Measurements from ENCODE around the gene ABCC5.

The ABCC5 gene

DNA sequence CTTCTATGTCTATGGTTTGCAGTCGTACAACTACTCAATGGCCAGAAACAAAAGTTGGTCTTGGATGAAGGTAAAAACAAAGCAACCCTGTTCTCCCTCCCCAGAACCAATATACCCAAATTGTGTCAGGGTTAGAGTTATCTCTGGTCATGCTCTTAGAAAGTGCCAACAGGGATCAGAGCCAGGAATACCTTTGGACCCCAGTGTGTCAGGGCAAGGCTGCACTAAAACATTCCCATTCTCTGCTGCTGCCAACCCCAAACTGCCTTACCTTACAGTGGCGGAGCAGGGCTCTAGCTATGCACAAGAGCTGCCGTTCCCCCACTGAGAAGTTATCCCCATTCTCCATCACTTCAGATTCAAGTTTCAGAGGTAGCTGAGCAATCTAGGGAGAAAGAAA, 90.6 kb downstream of the ABCC5 start:
- no peak for DNase-seq (ENCODE audit: low read depth in 2 of 3, low spot score in 1 of 3)

- DNase-seq (ENCODE audit: low read depth in 2 of 3, low spot score in 1 of 3) = no peak
Observed at GRCh38 chr3:183924956-183925355, 92.7 kb downstream of the ABCC5 start.

DNA sequence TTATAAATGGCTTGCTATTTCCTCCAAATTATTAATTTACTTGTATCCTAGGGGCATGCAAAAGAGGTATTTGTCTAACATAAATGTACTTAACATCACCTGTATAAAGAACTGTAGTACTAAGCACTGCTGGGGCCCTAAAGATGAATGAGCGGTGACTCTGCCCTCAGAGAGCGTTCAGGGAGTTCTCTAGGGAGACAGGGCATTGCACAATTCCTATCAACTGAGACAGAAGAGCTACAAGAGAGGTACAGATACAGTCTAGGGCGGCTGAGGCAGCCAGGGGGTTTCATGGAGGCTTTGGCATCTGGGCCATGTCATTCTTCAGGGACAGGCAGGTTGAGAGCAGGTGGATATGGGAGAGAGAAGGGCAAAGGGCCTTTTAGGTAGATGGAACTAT, 93.1 kb downstream of the ABCC5 start:
- no peak for DNase-seq (ENCODE audit: low read depth in 2 of 3, low spot score in 1 of 3)

DNA sequence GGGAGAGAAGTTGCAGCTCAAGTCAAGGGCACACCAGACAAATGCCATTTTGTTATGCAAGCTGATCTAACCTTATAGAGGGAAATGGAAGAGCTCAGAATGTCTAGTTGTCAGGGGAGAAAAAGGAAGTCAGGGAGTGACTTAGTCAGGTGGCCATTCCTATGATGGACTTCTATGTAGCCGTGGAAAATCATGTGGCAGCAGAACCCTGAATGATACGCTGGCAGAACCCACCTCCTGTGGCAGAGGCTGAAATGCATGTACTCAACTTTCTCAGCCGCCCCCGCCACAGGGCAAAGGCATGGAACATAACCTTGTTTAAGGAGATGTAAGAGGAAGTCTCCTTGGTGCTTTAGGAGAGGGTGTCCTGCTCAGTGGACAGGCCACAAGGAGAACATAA, 95.3 kb downstream of the ABCC5 start:
- DNase-seq (ENCODE audit: low read depth in 2 of 3, low spot score in 1 of 3) = no peak

DNA sequence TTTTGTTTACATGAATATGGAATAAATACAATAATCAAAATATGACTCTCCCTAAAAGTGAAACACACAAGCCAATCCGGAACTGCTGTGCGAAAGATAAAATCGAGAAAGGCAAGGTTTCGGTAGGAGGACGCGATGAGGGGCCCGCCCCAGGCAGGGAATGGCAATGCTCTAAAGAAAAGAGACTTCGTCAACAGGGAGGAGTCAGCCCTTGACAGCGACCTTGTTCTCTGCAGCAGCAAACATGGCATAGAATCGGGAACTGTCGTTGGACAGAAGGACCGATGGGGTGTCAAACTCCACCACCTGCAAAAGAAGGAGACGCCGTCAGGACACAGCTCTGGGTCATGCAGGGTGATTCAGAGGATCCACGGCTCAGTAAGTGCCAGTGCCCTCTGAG, 96.6 kb downstream of the ABCC5 start:
- DNase-seq (ENCODE audit: low read depth in 2 of 3, low spot score in 1 of 3) = no peak

DNA sequence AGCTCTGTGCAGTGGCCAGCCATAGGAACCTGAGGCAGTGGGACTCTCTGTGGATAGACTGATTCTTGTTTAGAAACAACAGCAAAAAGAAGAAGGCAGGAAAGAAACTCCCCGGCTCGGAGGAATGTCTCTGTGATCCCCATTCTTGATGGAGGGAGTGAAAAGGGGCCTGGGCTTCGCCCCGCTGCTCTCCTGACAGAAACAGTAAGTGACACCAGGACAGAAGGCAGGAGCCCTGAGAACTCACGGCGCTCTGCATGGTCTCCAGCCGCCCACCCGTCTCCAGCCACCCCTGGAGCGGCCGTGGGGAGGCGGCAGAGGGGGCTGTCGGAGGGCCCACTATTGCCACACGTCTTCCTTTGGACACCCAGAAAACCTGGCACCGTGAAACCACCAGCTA, 97.3 kb downstream of the ABCC5 start:
- no peak for DNase-seq (ENCODE audit: low read depth in 2 of 3, low spot score in 1 of 3)

DNA sequence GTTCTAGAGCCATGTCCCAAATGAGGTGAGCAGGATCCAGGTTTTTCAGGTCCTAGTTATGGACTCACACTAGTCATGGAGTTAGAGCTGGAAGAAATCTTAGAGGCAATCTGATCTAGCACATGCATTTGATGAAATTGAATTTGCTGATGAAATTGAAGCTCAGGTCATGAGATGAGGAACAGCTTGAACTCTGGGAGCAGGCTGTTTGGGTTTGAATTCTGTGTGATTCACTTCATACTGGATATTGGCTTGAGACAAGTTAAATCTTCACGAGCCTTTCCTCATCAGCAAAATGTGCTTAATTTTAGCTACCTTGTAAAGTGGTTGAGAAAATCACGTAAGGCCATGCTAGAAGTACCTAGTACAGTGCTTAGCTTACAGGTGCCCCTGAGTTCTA, 99.5 kb downstream of the ABCC5 start:
- DNase-seq (ENCODE audit: low read depth in 2 of 3, low spot score in 1 of 3) = no peak

DNA sequence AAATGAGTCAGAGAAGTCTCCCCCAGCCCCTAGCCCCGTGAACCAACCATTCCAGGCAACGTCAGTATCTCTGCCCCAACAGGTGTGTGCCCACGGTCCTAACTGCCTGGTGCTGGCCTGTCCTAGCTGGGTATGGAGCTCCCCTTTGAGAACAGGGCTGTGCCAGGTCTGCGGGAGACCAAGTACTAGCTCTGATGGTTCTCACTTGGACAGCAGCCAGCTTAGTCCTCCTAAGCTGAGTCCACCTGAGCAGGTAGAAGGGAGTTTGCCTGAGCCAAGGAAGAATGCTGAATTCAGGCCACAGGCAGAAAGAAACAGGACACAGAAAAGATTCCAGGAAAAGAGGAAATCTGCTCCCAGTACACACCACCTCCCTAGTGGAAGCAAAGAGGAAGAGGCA, 99.9 kb downstream of the ABCC5 start:
- DNase-seq (ENCODE audit: low read depth in 2 of 3, low spot score in 1 of 3) = no peak

DNA sequence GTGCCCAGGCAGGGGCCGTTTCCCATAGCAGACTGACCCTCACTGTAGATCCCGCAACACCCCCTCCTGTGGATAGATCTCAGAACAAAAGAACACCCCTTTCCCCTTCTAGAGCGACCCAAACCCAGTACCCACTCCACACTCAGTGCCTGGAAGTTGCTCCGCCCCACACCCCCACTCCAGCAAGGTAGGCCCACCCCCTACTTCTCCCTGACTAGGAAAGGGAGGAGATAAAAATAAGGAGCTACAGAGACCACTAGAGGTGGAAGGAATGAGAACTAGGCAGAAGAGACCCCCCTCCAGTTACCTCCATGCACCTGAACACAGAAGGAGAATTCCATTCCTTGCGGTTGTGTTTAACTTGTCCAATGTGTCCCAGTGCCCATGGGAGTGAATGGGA, 102.8 kb downstream of the ABCC5 start:
- no peak for DNase-seq (ENCODE audit: low read depth in 2 of 3, low spot score in 1 of 3)

- no peak for DNase-seq (ENCODE audit: low read depth in 2 of 3, low spot score in 1 of 3)
Observed at GRCh38 chr3:183913580-183913920, 104.1 kb downstream of the ABCC5 start.

GRCh38 chr3:183912895-183913579, 104.6 kb downstream of the ABCC5 start:
- DNase-seq (ENCODE audit: low read depth in 2 of 3, low spot score in 1 of 3) = no peak

- no peak for DNase-seq (ENCODE audit: low read depth in 2 of 3, low spot score in 1 of 3)
Observed at GRCh38 chr3:183911763-183912506, 105.7 kb downstream of the ABCC5 start.

DNA sequence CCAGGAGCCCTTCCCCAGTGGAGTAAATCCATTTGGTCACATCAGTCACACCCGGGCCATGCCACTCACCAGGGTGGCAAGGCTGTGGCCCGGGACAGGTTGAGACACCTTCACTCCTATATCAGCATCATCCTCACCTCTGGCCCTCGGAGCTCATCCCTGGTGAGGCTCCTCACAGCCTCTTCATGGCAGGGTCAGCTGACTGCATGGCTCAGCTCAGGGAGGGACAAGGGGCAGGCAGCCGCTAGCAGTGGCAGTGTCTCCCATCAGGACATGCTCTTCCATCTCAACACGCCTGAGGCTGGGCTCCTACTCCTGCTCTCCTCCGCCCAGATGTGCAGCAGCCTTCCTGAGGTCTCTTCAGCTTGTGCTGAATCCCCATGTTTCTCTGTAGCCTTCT, 106.6 kb downstream of the ABCC5 start:
- DNase-seq (ENCODE audit: low read depth in 2 of 3, low spot score in 1 of 3) = no peak

DNA sequence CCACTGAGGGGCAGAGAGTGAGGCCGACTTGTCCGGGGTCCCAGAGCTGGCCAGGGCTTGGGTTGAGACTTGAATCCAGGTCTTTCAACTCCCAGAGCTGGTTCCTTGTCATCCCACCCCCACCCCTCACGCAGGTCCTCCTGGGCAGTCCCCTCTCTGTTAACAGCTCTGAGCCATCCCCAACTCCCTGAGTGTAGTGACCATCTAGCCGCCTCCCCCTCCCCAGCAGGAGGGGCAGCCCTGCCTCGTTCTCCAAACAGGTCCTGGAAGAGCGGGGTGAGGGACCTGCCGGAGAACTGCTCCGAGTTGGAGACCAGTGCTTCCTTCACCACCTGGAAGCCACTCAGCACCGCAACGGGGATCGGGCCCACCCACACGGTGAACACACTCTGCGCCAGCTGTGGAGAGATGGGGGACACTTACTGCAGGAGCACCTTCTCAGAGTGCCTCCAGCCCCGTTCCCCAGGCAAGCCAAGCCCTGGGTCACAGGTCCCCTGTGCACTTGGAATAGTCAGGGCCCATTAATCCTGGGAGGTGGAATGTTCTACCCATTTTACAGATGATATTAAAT, 108.6 kb downstream of the ABCC5 start:
- DNase-seq (ENCODE audit: low read depth in 2 of 3, low spot score in 1 of 3) = no peak

DNA sequence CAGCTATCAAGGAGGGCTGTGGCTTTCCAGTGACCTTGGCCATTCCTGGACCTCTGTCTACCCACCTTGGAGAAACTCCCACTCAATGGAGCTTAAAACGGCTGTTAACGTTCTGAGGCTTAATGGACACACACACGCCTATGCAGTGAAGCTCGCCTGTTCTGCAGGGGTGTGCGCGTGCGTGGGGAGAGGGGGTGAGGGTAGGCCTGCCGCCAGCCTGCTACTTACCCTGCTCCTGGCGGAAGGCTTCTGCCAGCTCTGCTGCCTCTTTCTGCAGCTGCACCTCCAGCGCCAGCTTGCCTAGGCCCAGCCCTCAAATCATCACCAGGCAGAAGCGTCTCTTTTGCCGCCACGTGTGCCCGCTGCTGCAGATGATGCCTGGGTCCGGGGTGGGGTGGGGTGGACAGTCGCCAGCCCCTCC, 109.8 kb downstream of the ABCC5 start:
- DNase-seq (ENCODE audit: low read depth in 2 of 3, low spot score in 1 of 3) = no peak

- no peak for DNase-seq (ENCODE audit: low read depth in 2 of 3, low spot score in 1 of 3)
Observed at GRCh38 chr3:183907176-183907575, 110.5 kb downstream of the ABCC5 start.

DNA sequence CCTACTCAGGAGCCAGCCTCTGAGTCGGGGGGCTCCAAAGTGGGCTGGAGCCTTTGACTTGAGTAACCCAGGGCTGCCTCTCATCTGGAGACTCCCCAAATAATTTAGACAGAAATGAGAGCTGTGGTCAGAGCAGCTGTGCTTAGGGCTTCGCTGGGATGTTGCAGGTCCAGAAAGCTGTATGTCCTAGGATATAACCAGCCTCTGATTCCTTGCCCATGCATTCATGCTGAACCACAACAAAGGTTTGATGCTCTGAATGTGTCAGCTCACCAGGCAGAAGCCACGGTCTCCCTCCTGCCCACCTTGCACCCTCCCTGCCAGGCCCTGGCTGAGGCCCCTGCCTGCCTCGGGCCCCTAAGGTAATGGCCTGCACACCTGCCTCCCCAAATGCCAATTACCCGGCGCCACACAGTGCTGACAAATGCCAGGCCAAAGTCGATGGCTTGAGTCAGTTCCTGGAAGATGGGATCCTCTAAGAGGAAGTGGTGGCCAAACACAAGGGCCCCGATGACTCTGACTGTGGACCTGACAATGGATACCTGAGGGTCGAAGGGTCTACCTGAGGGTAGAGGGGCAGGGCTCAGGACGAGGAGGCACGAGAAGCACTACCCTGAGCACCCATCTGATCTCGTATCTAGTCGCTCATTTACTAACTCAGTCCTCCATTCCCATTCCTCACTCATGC, 111.3 kb downstream of the ABCC5 start:
- no peak for DNase-seq (ENCODE audit: low read depth in 2 of 3, low spot score in 1 of 3)

DNA sequence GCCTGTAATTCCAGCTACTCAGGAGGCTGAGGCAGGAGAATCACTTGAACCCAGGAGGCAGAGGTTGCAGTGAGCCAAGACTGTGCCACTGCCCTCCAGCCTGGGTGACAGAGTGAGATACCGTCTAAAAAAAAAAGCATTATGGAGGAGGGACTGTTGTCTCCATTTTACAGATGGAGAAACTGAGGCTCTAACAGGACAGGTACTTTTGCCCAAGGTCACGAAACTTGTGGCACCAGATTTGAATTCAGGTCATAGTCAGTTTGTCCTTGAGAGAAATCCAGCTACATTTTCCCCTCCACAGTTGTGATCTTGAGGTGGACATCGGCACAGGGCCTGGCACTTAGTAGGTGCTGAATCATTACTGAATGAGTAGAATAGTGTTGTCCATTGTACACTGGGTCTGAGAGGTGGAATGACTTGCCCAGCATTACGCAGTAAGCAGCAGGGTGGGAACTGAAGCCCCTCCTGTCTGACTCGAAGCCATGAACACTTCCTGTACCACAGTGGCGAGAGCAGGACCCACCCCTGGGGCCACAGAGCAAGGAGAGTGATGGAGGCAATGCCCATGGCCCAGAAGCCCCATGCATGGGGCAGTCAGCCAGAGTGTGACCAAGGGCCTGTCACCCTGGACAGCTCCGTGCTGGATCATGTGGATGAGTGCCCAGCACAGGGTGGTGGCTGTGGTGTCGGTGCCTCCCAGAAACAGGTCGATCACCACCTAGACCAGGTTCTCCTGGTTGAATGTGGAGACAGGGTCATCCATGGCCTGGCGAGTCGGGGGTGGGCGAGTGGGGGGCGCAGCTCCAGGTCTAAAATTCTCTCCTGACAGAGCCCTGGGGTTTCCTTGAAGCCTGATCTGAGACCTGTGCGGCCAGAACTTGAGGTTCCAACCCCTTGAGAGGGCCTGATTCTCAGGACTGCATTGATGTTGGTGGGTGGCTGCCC, 112.6 kb downstream of the ABCC5 start:
- no peak for DNase-seq (ENCODE audit: low read depth in 2 of 3, low spot score in 1 of 3)

- no peak for DNase-seq (ENCODE audit: low read depth in 2 of 3, low spot score in 1 of 3)
Observed at GRCh38 chr3:183898028-183898431, 119.7 kb downstream of the ABCC5 start.

- no peak for DNase-seq (ENCODE audit: low read depth in 2 of 3, low spot score in 1 of 3)
Observed at GRCh38 chr3:183897606-183898005, 120.1 kb downstream of the ABCC5 start.

DNA sequence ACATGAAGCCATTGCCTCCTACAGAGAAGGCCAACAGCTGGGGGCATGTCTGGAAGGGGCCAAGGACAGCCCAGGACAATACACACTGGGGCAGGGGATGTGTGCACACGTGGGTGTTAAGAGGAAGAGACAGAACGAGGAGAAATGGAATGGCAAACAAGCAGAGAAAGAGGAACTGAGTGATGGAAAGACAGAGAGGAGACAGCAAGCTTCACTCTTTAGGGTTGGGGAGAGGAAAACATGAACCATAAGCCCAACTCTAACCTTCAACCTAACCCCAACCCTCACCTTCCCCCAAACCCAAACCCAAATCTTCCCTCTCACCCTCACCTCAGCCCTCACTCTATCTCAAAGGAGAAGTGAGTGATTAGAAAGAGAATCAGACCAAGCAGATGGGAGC, 121.1 kb downstream of the ABCC5 start:
- no peak for DNase-seq (ENCODE audit: low read depth in 2 of 3, low spot score in 1 of 3)
